HL-60 (cell line): Measurements from ENCODE around the gene PDE8A.
A peak's percentile ranks its signal among the peaks of the same experiment; 100 is the strongest.

Source experiments
- DNase-seq, 2 experiments: peaks; one replicate each; pipeline ENCODE4 v3.0.0-alpha.2; 2010 to 2020; ENCODE audit warnings: low read depth in 1 of 2, low spot score in 1 of 2
- H3K27ac ChIP-seq: fragments of 250-450 bp; sonication (Bioruptor Pico); replicated peaks from 2 replicates; pipeline ENCODE4 v1.5.1; 2020; ENCODE audit warnings: mild to moderate bottlenecking, moderate library complexity
- H3K27me3 ChIP-seq: fragments of 250-450 bp; sonication (Bioruptor Pico); 2 replicates; pipeline ENCODE4 v1.5.1; 2021; ENCODE audit warnings: mild to moderate bottlenecking, moderate library complexity; ENCODE audit not compliant: insufficient read depth, poor library complexity, severe bottlenecking
- H3K4me3 ChIP-seq: replicated peaks from 2 replicates; pipeline ENCODE4 v1.5.1; 2011; ENCODE audit warnings: mild to moderate bottlenecking, control low read depth, low read length; ENCODE audit not compliant: insufficient read depth
- CTCF ChIP-seq: IDR thresholded peaks from one replicate; pipeline ENCODE4 v1.5.1; 2011; ENCODE audit warnings: low read length, control low read depth, inconsistent platforms; ENCODE audit not compliant: insufficient read depth
- GABPA ChIP-seq: IDR thresholded peaks from 2 replicates; pipeline ENCODE4 v1.6.1; 2012; ENCODE audit warnings: low read depth
- POLR2AphosphoS5 ChIP-seq: IDR thresholded peaks from 2 replicates; pipeline ENCODE4 v1.6.1; 2012; ENCODE audit warnings: low read depth
- REST ChIP-seq: IDR thresholded peaks from 2 replicates; pipeline ENCODE4 v1.6.1; 2012; ENCODE audit warnings: low read depth; ENCODE audit not compliant: insufficient replicate concordance
- SPI1 ChIP-seq: IDR thresholded peaks from 2 replicates; pipeline ENCODE4 v1.6.1; 2012; ENCODE audit warnings: low read depth, mild to moderate bottlenecking, borderline replicate concordance

Gene PDE8A

GRCh38 chr15:85005746-85006145 lies 24.1 kb downstream of the PDE8A start:
- no peak overlapping the region for H3K4me3 ChIP-seq
- peak in 1 of 2 experiments; percentile 32 for DNase-seq
- H3K27me3 ChIP-seq: no peaks in the 10 kb centered on the region
- H3K27ac ChIP-seq: no peak overlapping the region
- TF ChIP-seq REST (no peak), GABPA (no peak), SPI1 (no peak), CTCF (no peak), POLR2AphosphoS5 (no peak)

GRCh38 chr15:85006201-85006600 lies 24.5 kb downstream of the PDE8A start:
- H3K27ac ChIP-seq: no peak overlapping the region
- TF ChIP-seq GABPA (no peak), POLR2AphosphoS5 (no peak), CTCF (no peak), REST (no peak), SPI1 (no peak)

GRCh38 chr15:85006655-85007054 lies 25.0 kb downstream of the PDE8A start:
- DNase-seq: no peak
- Histone ChIP-seq H3K27me3 (no peaks in the 10 kb centered on the region), H3K4me3 (no peak overlapping the region), H3K27ac (no peak overlapping the region)
- no peak for TF ChIP-seq GABPA
- no peak for TF ChIP-seq POLR2AphosphoS5
- no peak for TF ChIP-seq REST
- TF ChIP-seq SPI1: no peak
- no peak for TF ChIP-seq CTCF

More at GRCh38 chr15:85006201-85006600, 24.5 kb downstream of the PDE8A start:
- Histone ChIP-seq H3K27me3 (no peaks in the 10 kb centered on the region), H3K4me3 (no peak overlapping the region)
- DNase-seq: no peak
